Stimulated activated CD4-positive, alpha-beta T cell treated with anti-CD3 and anti-CD28 coated beads, Interleukin-1b, Interleukin-23, amount 100 ng/mL, for 1 hour (primary cell): ENCODE measurements around the gene GPR65.
A peak's percentile ranks its signal among the peaks of the same experiment; 100 is the strongest.

Experiments used
- DNase-seq, 2 donors: peaks; one replicate each; pipeline ENCODE4 v3.0.0-alpha.2; 2020; ENCODE audit warnings: low read depth in 2 of 2

The GPR65 gene

GRCh38 chr14:88005050-88005481, at the start of gene GPR65:
Gene GPR65, plus strand, starts transcription at chr14:88005135. Its CDS starts 5,713 bp downstream, at chr14:88010848.
- no peak for DNase-seq

- DNase-seq = no peak
These were observed 49.4 kb upstream of the GPR65 start for GRCh38 chr14:87955501-87955900.

GRCh38 chr14:87960013-87960787, 44.7 kb upstream of the GPR65 start:
- DNase-seq = no peak

- DNase-seq = no peak
These were observed 43.7 kb upstream of the GPR65 start for GRCh38 chr14:87961246-87961645.

- DNase-seq = no peak
These were observed 38.1 kb upstream of the GPR65 start for GRCh38 chr14:87966816-87967215.

GRCh38 chr14:87967496-87967895, 37.4 kb upstream of the GPR65 start:
- no peak for DNase-seq

GRCh38 chr14:87971010-87971409, 33.9 kb upstream of the GPR65 start:
- DNase-seq = no peak

GRCh38 chr14:87975636-87976035, 29.3 kb upstream of the GPR65 start:
- no peak for DNase-seq

GRCh38 chr14:87979689-87980088, 25.2 kb upstream of the GPR65 start:
- no peak for DNase-seq

GRCh38 chr14:87989221-87989955, 15.5 kb upstream of the GPR65 start:
- DNase-seq = no peak

- no peak for DNase-seq
These were observed 15.0 kb upstream of the GPR65 start for GRCh38 chr14:87989956-87990299.

- DNase-seq = no peak
These were observed 14.3 kb upstream of the GPR65 start for GRCh38 chr14:87990682-87991081.

- no peak for DNase-seq
These were observed 12.6 kb upstream of the GPR65 start for GRCh38 chr14:87992346-87992717.

- DNase-seq = peak; percentile 86
These were observed 12.0 kb upstream of the GPR65 start, which contains the start of gene GALC for GRCh38 chr14:87992718-87993628. Gene GALC, minus strand, starts transcription at chr14:87993182. Its CDS starts 18 bp downstream, at chr14:87993164.

GRCh38 chr14:87994974-87995373, 10.0 kb upstream of the GPR65 start:
- no peak for DNase-seq

- DNase-seq = no peak
These were observed 9.2 kb upstream of the GPR65 start for GRCh38 chr14:87995500-87996290.

- DNase-seq = no peak
These were observed 8.7 kb upstream of the GPR65 start for GRCh38 chr14:87996291-87996592.

GRCh38 chr14:87998482-87998881, 6.5 kb upstream of the GPR65 start:
- no peak for DNase-seq

- no peak for DNase-seq
These were observed 5.7 kb upstream of the GPR65 start for GRCh38 chr14:87999277-87999676.

GRCh38 chr14:88002421-88003075, 2.4 kb upstream of the GPR65 start:
- DNase-seq = no peak

- no peak for DNase-seq
These were observed 1.5 kb upstream of the GPR65 start for GRCh38 chr14:88003425-88003824.
